COR-L47 (cell line): ENCODE results near the gene TRMT2A.

Source experiments
- DNase-seq: peaks from one replicate; lab custom pipeline; 2025; lab: John Stamatoyannopoulos, UW

The TRMT2A gene

GRCh38 chr22:20132686-20133246 lies 15.7 kb upstream of the TRMT2A start:
- no peak for DNase-seq

- no peak for DNase-seq
Observed at GRCh38 chr22:20131859-20132685, 15.0 kb upstream of the TRMT2A start.

- no peak for DNase-seq
Observed at GRCh38 chr22:20131597-20131858, 14.5 kb upstream of the TRMT2A start, which contains the start of gene ZDHHC8. Gene ZDHHC8 (plus strand): TSS chr22:20131804. CDS start chr22:20131948, 144 bp downstream.

- DNase-seq = peak; percentile 57
Observed at GRCh38 chr22:20130731-20131596, 13.9 kb upstream of the TRMT2A start.

- DNase-seq = peak; percentile 58
Observed at GRCh38 chr22:20130319-20130718, 13.3 kb upstream of the TRMT2A start.

- DNase-seq = no peak
Observed at GRCh38 chr22:20129747-20130014, 12.7 kb upstream of the TRMT2A start.

- DNase-seq = no peak
Observed at GRCh38 chr22:20128902-20129746, 12.1 kb upstream of the TRMT2A start.

GRCh38 chr22:20128619-20128901 lies 11.5 kb upstream of the TRMT2A start:
- DNase-seq = no peak

GRCh38 chr22:20127869-20128618 lies 11.0 kb upstream of the TRMT2A start:
- no peak for DNase-seq

- DNase-seq = no peak
Observed at GRCh38 chr22:20127318-20127868, 10.4 kb upstream of the TRMT2A start.

GRCh38 chr22:20126284-20127029 lies 9.4 kb upstream of the TRMT2A start:
- no peak for DNase-seq

GRCh38 chr22:20125201-20126174 lies 8.5 kb upstream of the TRMT2A start:
- DNase-seq = no peak

- no peak for DNase-seq
Observed at GRCh38 chr22:20124083-20124787, 7.2 kb upstream of the TRMT2A start.

GRCh38 chr22:20123366-20124082 lies 6.5 kb upstream of the TRMT2A start:
- DNase-seq = no peak

- no peak for DNase-seq
Observed at GRCh38 chr22:20121856-20122415, 4.9 kb upstream of the TRMT2A start.

- DNase-seq = peak; percentile 23
Observed at GRCh38 chr22:20118300-20119020, 1.4 kb upstream of the TRMT2A start.

GRCh38 chr22:20117633-20118299 lies 740 bp upstream of the TRMT2A start:
- DNase-seq = no peak
